H1 (cell line): ENCODE data around the gene UBE3B. TPM values are rescaled to one million over a fixed set of nuclear protein-coding genes. Genes with fewer than 3 reads are reported as not detected.

Source experiments
- CBX5 ChIP-seq: fragments of 300-800, 300-1000 bp; sonication (generic); IDR thresholded peaks from 2 replicates; pipeline ENCODE4 v1.7.1; 2016; ENCODE audit warnings: antibody characterized with exemption, low read length, low read depth
- EGR1 ChIP-seq: IDR thresholded peaks from 2 replicates; pipeline ENCODE4 v1.6.1; 2011; ENCODE audit warnings: low read depth, low read length, borderline replicate concordance
- EZH2 ChIP-seq: fragments of 200-600 bp; sonication (generic); IDR thresholded peaks from 2 replicates; pipeline ENCODE4 v1.7.1; 2012; ENCODE audit warnings: low read depth, mild to moderate bottlenecking, moderate library complexity, low read length, inconsistent platforms; ENCODE audit not compliant: severe bottlenecking
- GTF2F1 ChIP-seq: IDR thresholded peaks from 2 replicates; pipeline ENCODE4 v1.6.1; 2012; ENCODE audit warnings: low read depth, low read length, improper control_type of control experiment, borderline replicate concordance
- polyA plus RNA-seq, 7 experiments: library from polyadenylated mRNA; depleted of rRNA in 3 of 7; stranded (reverse) in 5 of 7; unstranded in 2 of 7; fragments of >200 nt in 5 of 7; fragments of 200-250 nt in 2 of 7; gene quantifications; 1 replicate in 5 of 7; 2 replicates in 1 of 7; 4 replicates in 1 of 7; pipeline versions ENCODE4 v1.2.1 to v1.2.3, GENCODE V29; 2011 to 2013; ENCODE audit warnings: missing spikeins in 2 of 7, mixed read lengths in 2 of 7
- total RNA-seq: library from RNA; stranded (reverse); fragmentation: NEBNext Ultra II Directional; extraction: Animal tissue kit (Norgen Biotek cat#: 25700); gene quantifications from 2 replicates; pipeline ENCODE4 v1.2.1, GENCODE V29; 2021

Gene UBE3B
- total and polyA plus RNA-seq, 2 of the 8 experiments (the other 6 are each of a cell fraction or from before 2014, with no cell fraction given) = 14.0 to 21.1 TPM

DNA sequence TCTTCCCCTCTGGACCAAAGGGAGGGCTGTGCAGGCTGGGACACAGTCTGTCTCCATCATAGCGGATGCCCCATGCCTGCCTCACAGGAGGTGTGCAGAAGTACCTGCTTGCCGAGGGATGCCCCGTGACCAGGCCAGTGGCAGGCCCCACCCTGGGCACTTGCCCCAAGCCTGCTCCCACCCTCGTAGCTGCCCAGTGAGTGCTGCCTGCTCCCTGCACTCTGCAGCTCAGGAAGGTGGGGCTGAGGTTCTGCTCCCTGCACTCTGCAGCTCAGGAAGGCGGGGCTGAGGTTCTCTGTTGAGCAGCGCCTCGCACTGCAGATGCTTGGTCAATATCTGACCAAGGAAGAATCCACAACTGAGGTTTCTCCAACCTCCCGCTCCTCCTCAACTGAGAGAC is 89.0 kb downstream of the UBE3B start (continued):
- TF ChIP-seq EZH2 (no peak), GTF2F1 (no peak), EGR1 (no peak), CBX5 (no peak)
